B cell (primary cell): ENCODE results near the gene PRR33. TPM values are rescaled to one million over a fixed set of nuclear protein-coding genes. Genes with fewer than 3 reads are reported as not detected.

Source experiments
- ATAC-seq: fragments of 200-7000 bp; cut with Tn5 transposase; one replicate; pipeline ENCODE4 v1.10.0; 2021; ENCODE audit warnings: low read depth, mild to moderate bottlenecking, moderate number of reproducible peaks, moderate library complexity
- CTCF ChIA-PET: fragments of 350-600 bp; sonication (Branson Sonifier 250); formaldehyde crosslinking; loops from one replicate; lab custom pipeline; 2021; ENCODE audit warnings: antibody characterized with exemption, inconsistent platforms; lab: Charles Lee
- POLR2A ChIA-PET: fragments of 350-600 bp; sonication (Branson Sonifier 250); formaldehyde crosslinking; loops from one replicate; lab custom pipeline; 2021; ENCODE audit warnings: antibody characterized with exemption; lab: Charles Lee
- DNase-seq: peaks from one replicate; pipeline ENCODE4 v3.0.0; 2013
- H2AFZ ChIP-seq: 2 replicates; pipeline ENCODE4 v1.6.1; 2012; ENCODE audit warnings: mild to moderate bottlenecking, low read depth, low read length; ENCODE audit not compliant: insufficient read depth, poor library complexity, severe bottlenecking
- H3K27ac ChIP-seq, 2 donors: 1 replicate in 1 of 2; 2 replicates in 1 of 2; pipeline ENCODE4 v1.5.1; 2012 to 2013; ENCODE audit warnings: low read length in 2 of 2, mild to moderate bottlenecking in 2 of 2, moderate library complexity in 1 of 2
- H3K27me3 ChIP-seq, 4 experiments: fragments of 200-600 bp in 1 of 4; sonication (generic) in 1 of 4; replicated peaks in 1 of 4; 1 replicate in 2 of 4; 2 replicates in 2 of 4; pipeline versions ENCODE4 v1.6.1 to v1.7.0; 2013 to 2016; ENCODE audit warnings: low read length in 3 of 4, mild to moderate bottlenecking in 2 of 4, mixed read lengths in 1 of 4, moderate library complexity in 1 of 4; ENCODE audit not compliant: insufficient read depth in 4 of 4, control insufficient read depth in 3 of 4; ENCODE audit errors: control extremely low read depth in 1 of 4
- H3K36me3 ChIP-seq, 2 experiments: replicated peaks in 1 of 2; 1 replicate in 1 of 2; 2 replicates in 1 of 2; pipeline versions ENCODE4 v1.6.1 to v1.7.1; 2013; ENCODE audit warnings: low read length in 1 of 2; ENCODE audit not compliant: insufficient read depth in 2 of 2, control insufficient read depth in 1 of 2; ENCODE audit errors: control extremely low read depth in 1 of 2, extremely low read depth in 1 of 2
- H3K4me1 ChIP-seq, 2 donors: fragments of 200-600 bp in 1 of 2; sonication (generic) in 1 of 2; 1 replicate in 1 of 2; 2 replicates in 1 of 2; pipeline versions ENCODE4 v1.5.1 to v1.6.1; 2013 to 2017; ENCODE audit warnings: low read length in 2 of 2; ENCODE audit not compliant: control insufficient read depth in 2 of 2, insufficient read depth in 2 of 2
- H3K4me2 ChIP-seq: replicated peaks from 2 replicates; pipeline ENCODE3; 2012; ENCODE audit warnings: mild to moderate bottlenecking, low read depth, low read length; ENCODE audit not compliant: poor library complexity, severe bottlenecking
- H3K4me3 ChIP-seq, 5 experiments: fragments of 200-600 bp in 1 of 5; sonication (generic) in 1 of 5; 1 replicate in 3 of 5; 2 replicates in 2 of 5; pipeline versions ENCODE4 v1.5.1 to v1.7.0; 2011 to 2016; ENCODE audit warnings: low read length in 4 of 5, mild to moderate bottlenecking in 4 of 5, low read depth in 2 of 5, control low read depth in 1 of 5, moderate library complexity in 1 of 5; ENCODE audit not compliant: insufficient read depth in 1 of 5; ENCODE audit errors: control extremely low read depth in 1 of 5, extremely low read depth in 1 of 5
- H3K79me2 ChIP-seq: fragments of 200-600 bp; sonication (generic); one replicate; pipeline ENCODE4 v1.6.0; 2016; ENCODE audit warnings: low read length; ENCODE audit not compliant: control insufficient read depth, insufficient read depth
- H3K9ac ChIP-seq: fragments of 200-600 bp; sonication (generic); 2 replicates; pipeline ENCODE4 v1.6.1; 2017; ENCODE audit warnings: mild to moderate bottlenecking, low read length, moderate library complexity
- H3K9me3 ChIP-seq, 3 donors: one replicate each; pipeline versions ENCODE4 v1.6.1 to v1.7.1; 2013; ENCODE audit warnings: low read length in 2 of 3; ENCODE audit not compliant: control insufficient read depth in 2 of 3, insufficient read depth in 1 of 3; ENCODE audit errors: control extremely low read depth in 1 of 3
- H4K20me1 ChIP-seq: 2 replicates; pipeline ENCODE4 v1.6.0; 2012; ENCODE audit warnings: mild to moderate bottlenecking, low read length; ENCODE audit not compliant: insufficient read depth, control insufficient read depth, poor library complexity, severe bottlenecking
- H3K27ac Mint-ChIP-seq: one replicate; pipeline ENCODE4 v1.8.0; 2021; ENCODE audit warnings: mixed read lengths
- H3K27me3 Mint-ChIP-seq: one replicate; pipeline ENCODE4 v1.8.0; 2021; ENCODE audit warnings: mixed read lengths
- H3K4me1 Mint-ChIP-seq: one replicate; pipeline ENCODE4 v1.8.0; 2021; ENCODE audit warnings: mixed read lengths
- H3K4me3 Mint-ChIP-seq: one replicate; pipeline ENCODE4 v1.8.0; 2021; ENCODE audit warnings: mixed read lengths
- H3K9me3 Mint-ChIP-seq: one replicate; pipeline ENCODE4 v1.8.0; 2022; ENCODE audit warnings: mixed read lengths; ENCODE audit not compliant: insufficient read depth
- EZH2 ChIP-seq: IDR thresholded peaks from 2 replicates; pipeline ENCODE4 v1.6.1; 2012; ENCODE audit warnings: borderline replicate concordance, low read depth, mild to moderate bottlenecking, moderate library complexity, low read length; ENCODE audit not compliant: insufficient read depth, poor library complexity, severe bottlenecking
- WGBS: methylation state at CpG from one replicate; pipeline ENCODE4 v1.1.5; 2013; ENCODE audit warnings: missing lambda C conversion rate; ENCODE audit not compliant: insufficient coverage; 5-methylcytosine and 5-hydroxymethylcytosine counted together
- intact Hi-C: fragments of 100-400 bp; cut with micrococcal nuclease; formaldehyde crosslinking; loops from one replicate; pipeline ENCODE4 v1.10.0; 2022
- polyA plus RNA-seq: library from polyadenylated mRNA; depleted of rRNA; stranded (reverse); fragments of >200 nt; gene quantifications from 2 replicates; pipeline ENCODE4 v1.2.3, GENCODE V29; 2012
- total RNA-seq, 2 donors: library from RNA; stranded (reverse); fragments of 120-200 nt in 1 of 2; gene quantifications; 1 replicate in 1 of 2; 2 replicates in 1 of 2; pipeline versions ENCODE4 v1.2.3 to v1.2.4, GENCODE V29; 2013 to 2022
- TF ChIP-seq, protein P1 (sequence below): fragments of 200-600 bp; IDR thresholded peaks from one replicate; pipeline ENCODE4 v1.8.0; 2022; ENCODE audit warnings: antibody characterized with exemption, mild to moderate bottlenecking

Gene PRR33
- total and polyA plus RNA-seq, 2 donors (not counting 1 experiment from before 2014, with no cell fraction given): not detected

GRCh38 chr11:1928891-1929541 lies 37.3 kb upstream of the PRR33 start:
- intact Hi-C loops: no loop called here
- POLR2A ChIA-PET: no interaction called here
- Histone ChIP-seq H3K9me3 (no peaks in the 10 kb centered on the region), H3K4me1 (no peaks in the 10 kb centered on the region), H3K27me3 (peaks cover 0 to 27% (median 3%) of the 10 kb centered on the region in 4 experiments), H3K9ac (no peak overlapping the region), H3K4me3 (no peak overlapping the region), H3K36me3 (no peaks in the 10 kb centered on the region), H4K20me1 (no peaks in the 10 kb centered on the region), H3K79me2 (no peaks in the 10 kb centered on the region), H2AFZ (no peak overlapping the region), H3K4me2 (no peak overlapping the region), H3K27ac (no peak overlapping the region)
- no peak for ATAC-seq
- Mint-ChIP-seq H3K27ac (no peak overlapping the region), H3K4me3 (no peak overlapping the region), H3K4me1 (no peaks in the 10 kb centered on the region), H3K27me3 (peaks cover 28% of the 10 kb centered on the region), H3K9me3 (no peaks in the 10 kb centered on the region)
- CTCF ChIA-PET: no interaction called here
- 93% methylated on average over 31 of the region's 35 CpGs for WGBS
- DNase-seq: no peak
- TF ChIP-seq, protein P1, sequence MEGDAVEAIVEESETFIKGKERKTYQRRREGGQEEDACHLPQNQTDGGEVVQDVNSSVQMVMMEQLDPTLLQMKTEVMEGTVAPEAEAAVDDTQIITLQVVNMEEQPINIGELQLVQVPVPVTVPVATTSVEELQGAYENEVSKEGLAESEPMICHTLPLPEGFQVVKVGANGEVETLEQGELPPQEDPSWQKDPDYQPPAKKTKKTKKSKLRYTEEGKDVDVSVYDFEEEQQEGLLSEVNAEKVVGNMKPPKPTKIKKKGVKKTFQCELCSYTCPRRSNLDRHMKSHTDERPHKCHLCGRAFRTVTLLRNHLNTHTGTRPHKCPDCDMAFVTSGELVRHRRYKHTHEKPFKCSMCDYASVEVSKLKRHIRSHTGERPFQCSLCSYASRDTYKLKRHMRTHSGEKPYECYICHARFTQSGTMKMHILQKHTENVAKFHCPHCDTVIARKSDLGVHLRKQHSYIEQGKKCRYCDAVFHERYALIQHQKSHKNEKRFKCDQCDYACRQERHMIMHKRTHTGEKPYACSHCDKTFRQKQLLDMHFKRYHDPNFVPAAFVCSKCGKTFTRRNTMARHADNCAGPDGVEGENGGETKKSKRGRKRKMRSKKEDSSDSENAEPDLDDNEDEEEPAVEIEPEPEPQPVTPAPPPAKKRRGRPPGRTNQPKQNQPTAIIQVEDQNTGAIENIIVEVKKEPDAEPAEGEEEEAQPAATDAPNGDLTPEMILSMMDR: no peak
- TF ChIP-seq EZH2: no peak

GRCh38 chr11:1928470-1928890 lies 36.8 kb upstream of the PRR33 start:
- H3K27ac ChIP-seq: no peak overlapping the region
- no peak overlapping the region for H2AFZ ChIP-seq
- no peak overlapping the region for H3K4me3 Mint-ChIP-seq
- no peak overlapping the region for H3K4me2 ChIP-seq
- DNase-seq (no peak), ATAC-seq (no peak)
- no peak overlapping the region for H3K4me3 ChIP-seq
- no peaks in the 10 kb centered on the region for H3K4me1 ChIP-seq
- 90% methylated on average over 10 of the region's 13 CpGs for WGBS
- H3K79me2 ChIP-seq: no peaks in the 10 kb centered on the region
- H3K9me3 ChIP-seq: no peaks in the 10 kb centered on the region
- intact Hi-C loops: no loop called here
- peaks cover 0 to 27% (median 3%) of the 10 kb centered on the region in 4 experiments for H3K27me3 ChIP-seq
- peaks cover 31% of the 10 kb centered on the region for H3K27me3 Mint-ChIP-seq
- no peak overlapping the region for H3K27ac Mint-ChIP-seq
- no peaks in the 10 kb centered on the region for H3K36me3 ChIP-seq
- no peaks in the 10 kb centered on the region for H3K4me1 Mint-ChIP-seq
- ChIA-PET POLR2A (no interaction called here), CTCF (no interaction called here)
- TF ChIP-seq EZH2: no peak
- TF ChIP-seq, protein P1: no peak
- H4K20me1 ChIP-seq: no peaks in the 10 kb centered on the region
- H3K9me3 Mint-ChIP-seq: no peaks in the 10 kb centered on the region
- H3K9ac ChIP-seq: no peak overlapping the region
